ENCODE data around the gene MYO7A. TPM values are rescaled to one million over a fixed set of nuclear protein-coding genes. Genes with fewer than 3 reads are reported as not detected.

The MYO7A gene
- total and polyA plus RNA-seq, 2 donors (not counting 1 experiment from before 2014, with no cell fraction given), result 0.03 to 0.07 TPM

GRCh38 chr11:77167791-77168190, 39.7 kb downstream of the MYO7A start:
- Histone ChIP-seq H3K4me2 (replicated peaks; ENCODE audit: low read depth, low read length, poor library complexity, severe bottlenecking) (no peak overlapping the region), H3K9ac (ENCODE audit: low read length) (no peak overlapping the region), H3K27me3 (replicated peaks in 1 of 4; ENCODE audit: control extremely low read depth in 1 of 4, control insufficient read depth in 3 of 4, insufficient read depth in 4 of 4, low read length in 3 of 4) (no peaks in the 10 kb centered on the region), H3K79me2 (ENCODE audit: control insufficient read depth, insufficient read depth, low read length) (no peaks in the 10 kb centered on the region), H4K20me1 (ENCODE audit: control insufficient read depth, insufficient read depth, low read length, poor library complexity, severe bottlenecking) (no peaks in the 10 kb centered on the region), H3K9me3 (ENCODE audit: control extremely low read depth in 1 of 3, control insufficient read depth in 2 of 3, insufficient read depth in 1 of 3, low read length in 2 of 3) (no peaks in the 10 kb centered on the region), H2AFZ (ENCODE audit: insufficient read depth, low read depth, low read length, poor library complexity, severe bottlenecking) (no peak overlapping the region), H3K36me3 (replicated peaks in 1 of 2; ENCODE audit: control extremely low read depth in 1 of 2, control insufficient read depth in 1 of 2, extremely low read depth in 1 of 2, insufficient read depth in 2 of 2, low read length in 1 of 2) (no peaks in the 10 kb centered on the region), H3K4me1 (ENCODE audit: control insufficient read depth in 2 of 2, insufficient read depth in 2 of 2, low read length in 2 of 2) (no peaks in the 10 kb centered on the region), H3K4me3 (ENCODE audit: control extremely low read depth in 1 of 5, extremely low read depth in 1 of 5, insufficient read depth in 1 of 5, low read depth in 2 of 5, low read length in 4 of 5) (no peak overlapping the region), H3K27ac (ENCODE audit: low read length in 2 of 2) (no peak overlapping the region)
- Mint-ChIP-seq H3K4me1 (no peaks in the 10 kb centered on the region), H3K27me3 (no peaks in the 10 kb centered on the region), H3K9me3 (ENCODE audit: insufficient read depth) (no peaks in the 10 kb centered on the region), H3K4me3 (no peak overlapping the region), H3K27ac (no peak overlapping the region)
- ChIA-PET CTCF (no interaction called here), POLR2A (no interaction called here)
- ATAC-seq (ENCODE audit: low read depth) (no peak), DNase-seq (no peak)
- TF ChIP-seq EZH2 (IDR thresholded peaks at IDR 0.05; ENCODE audit: borderline replicate concordance, insufficient read depth, low read depth, low read length, poor library complexity, severe bottlenecking), result no peak
- TF ChIP-seq CTCF (IDR thresholded peaks at IDR 0.05), result no peak
- intact Hi-C loops (cut with micrococcal nuclease), result no loop called here
- WGBS (ENCODE audit: insufficient coverage), result 62% methylated on average over 7 of the region's 8 CpGs

DNA sequence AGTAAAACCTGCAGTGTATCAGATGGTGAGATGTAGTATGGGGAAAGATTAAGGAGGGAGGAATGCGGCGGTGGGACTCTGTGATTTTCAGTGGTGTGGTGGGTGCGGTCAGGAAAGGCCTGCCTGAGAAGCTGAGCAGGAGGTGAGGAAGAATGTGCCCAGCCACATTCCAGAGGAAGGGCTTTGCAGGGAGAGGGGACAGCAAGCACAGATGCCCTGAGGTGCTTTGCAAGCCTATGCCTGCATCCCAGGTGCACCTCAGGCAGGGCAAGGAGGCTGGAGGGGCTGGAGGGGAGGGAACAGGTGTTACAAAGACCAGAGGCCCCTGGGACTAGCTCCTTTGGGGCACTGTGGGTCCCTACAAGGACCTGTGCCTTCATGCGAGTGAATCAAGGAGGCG, 42.1 kb downstream of the MYO7A start:
- Mint-ChIP-seq H3K27ac (no peak overlapping the region), H3K27me3 (no peaks in the 10 kb centered on the region), H3K4me1 (peaks cover under 1% of the 10 kb centered on the region), H3K4me3 (no peak overlapping the region), H3K9me3 (ENCODE audit: insufficient read depth) (no peaks in the 10 kb centered on the region)
- 71% methylated on average over 5 of the region's 5 CpGs for WGBS (ENCODE audit: insufficient coverage)
- H4K20me1 ChIP-seq (ENCODE audit: control insufficient read depth, insufficient read depth, low read length, poor library complexity, severe bottlenecking), result no peaks in the 10 kb centered on the region
- no peak overlapping the region for H3K4me2 ChIP-seq (replicated peaks; ENCODE audit: low read depth, low read length, poor library complexity, severe bottlenecking)
- H3K4me1 ChIP-seq (ENCODE audit: control insufficient read depth in 2 of 2, insufficient read depth in 2 of 2, low read length in 2 of 2), result no peaks in the 10 kb centered on the region
- no peaks in the 10 kb centered on the region for H3K79me2 ChIP-seq (ENCODE audit: control insufficient read depth, insufficient read depth, low read length)
- TF ChIP-seq CTCF (IDR thresholded peaks at IDR 0.05) (no peak), EZH2 (IDR thresholded peaks at IDR 0.05; ENCODE audit: borderline replicate concordance, insufficient read depth, low read depth, low read length, poor library complexity, severe bottlenecking) (no peak)
- no peak for DNase-seq
- no peak overlapping the region for H2AFZ ChIP-seq (ENCODE audit: insufficient read depth, low read depth, low read length, poor library complexity, severe bottlenecking)
- H3K36me3 ChIP-seq (replicated peaks in 1 of 2; ENCODE audit: control extremely low read depth in 1 of 2, control insufficient read depth in 1 of 2, extremely low read depth in 1 of 2, insufficient read depth in 2 of 2, low read length in 1 of 2), result no peaks in the 10 kb centered on the region
- no peak overlapping the region for H3K27ac ChIP-seq (ENCODE audit: low read length in 2 of 2)
- no peak overlapping the region for H3K9ac ChIP-seq (ENCODE audit: low read length)
- no peaks in the 10 kb centered on the region for H3K9me3 ChIP-seq (ENCODE audit: control extremely low read depth in 1 of 3, control insufficient read depth in 2 of 3, insufficient read depth in 1 of 3, low read length in 2 of 3)
- POLR2A ChIA-PET, result no interaction called here
- no peak overlapping the region for H3K4me3 ChIP-seq (ENCODE audit: control extremely low read depth in 1 of 5, extremely low read depth in 1 of 5, insufficient read depth in 1 of 5, low read depth in 2 of 5, low read length in 4 of 5)
- CTCF ChIA-PET, result no interaction called here
- H3K27me3 ChIP-seq (replicated peaks in 1 of 4; ENCODE audit: control extremely low read depth in 1 of 4, control insufficient read depth in 3 of 4, insufficient read depth in 4 of 4, low read length in 3 of 4), result no peaks in the 10 kb centered on the region
- intact Hi-C loops (cut with micrococcal nuclease), result no loop called here
- no peak for ATAC-seq (ENCODE audit: low read depth)
